ENCODE measurements around the gene NR5A2.

DNA sequence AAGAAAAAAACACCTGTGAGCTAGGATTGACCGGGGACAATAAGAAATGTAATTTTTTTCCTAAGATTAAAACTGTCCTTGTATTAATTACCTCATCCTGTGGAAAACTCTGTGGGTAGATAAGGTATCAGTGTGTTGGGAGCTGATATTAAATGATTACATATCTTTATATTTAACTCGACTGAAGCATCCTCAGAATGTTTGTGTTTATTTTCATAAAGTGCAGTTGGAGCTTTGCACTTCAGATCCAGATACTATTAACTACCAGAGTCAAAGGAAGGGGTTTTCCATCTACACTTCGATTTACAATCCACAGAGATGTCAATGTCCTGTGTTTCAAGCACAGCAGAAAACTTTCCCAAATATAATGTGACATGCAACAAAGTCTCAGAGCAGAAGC lies 164.5 kb downstream of the NR5A2 start:
- TF ChIP-seq SIN3A (IDR thresholded peaks at IDR 0.05; ENCODE audit: borderline replicate concordance, insufficient read depth, low read length) (no peak), POLR2AphosphoS5 (IDR thresholded peaks at IDR 0.05; ENCODE audit: low read depth, low read length) (no peak), TAF1 (IDR thresholded peaks at IDR 0.05; ENCODE audit: borderline replicate concordance, insufficient read depth, low read length) (no peak), FOXP2 (optimal IDR thresholded peaks at IDR 0.05; ENCODE audit: borderline replicate concordance, extremely low read depth, extremely low read length, insufficient read depth) (no peak)
- TF ChIP-seq, protein P1, sequence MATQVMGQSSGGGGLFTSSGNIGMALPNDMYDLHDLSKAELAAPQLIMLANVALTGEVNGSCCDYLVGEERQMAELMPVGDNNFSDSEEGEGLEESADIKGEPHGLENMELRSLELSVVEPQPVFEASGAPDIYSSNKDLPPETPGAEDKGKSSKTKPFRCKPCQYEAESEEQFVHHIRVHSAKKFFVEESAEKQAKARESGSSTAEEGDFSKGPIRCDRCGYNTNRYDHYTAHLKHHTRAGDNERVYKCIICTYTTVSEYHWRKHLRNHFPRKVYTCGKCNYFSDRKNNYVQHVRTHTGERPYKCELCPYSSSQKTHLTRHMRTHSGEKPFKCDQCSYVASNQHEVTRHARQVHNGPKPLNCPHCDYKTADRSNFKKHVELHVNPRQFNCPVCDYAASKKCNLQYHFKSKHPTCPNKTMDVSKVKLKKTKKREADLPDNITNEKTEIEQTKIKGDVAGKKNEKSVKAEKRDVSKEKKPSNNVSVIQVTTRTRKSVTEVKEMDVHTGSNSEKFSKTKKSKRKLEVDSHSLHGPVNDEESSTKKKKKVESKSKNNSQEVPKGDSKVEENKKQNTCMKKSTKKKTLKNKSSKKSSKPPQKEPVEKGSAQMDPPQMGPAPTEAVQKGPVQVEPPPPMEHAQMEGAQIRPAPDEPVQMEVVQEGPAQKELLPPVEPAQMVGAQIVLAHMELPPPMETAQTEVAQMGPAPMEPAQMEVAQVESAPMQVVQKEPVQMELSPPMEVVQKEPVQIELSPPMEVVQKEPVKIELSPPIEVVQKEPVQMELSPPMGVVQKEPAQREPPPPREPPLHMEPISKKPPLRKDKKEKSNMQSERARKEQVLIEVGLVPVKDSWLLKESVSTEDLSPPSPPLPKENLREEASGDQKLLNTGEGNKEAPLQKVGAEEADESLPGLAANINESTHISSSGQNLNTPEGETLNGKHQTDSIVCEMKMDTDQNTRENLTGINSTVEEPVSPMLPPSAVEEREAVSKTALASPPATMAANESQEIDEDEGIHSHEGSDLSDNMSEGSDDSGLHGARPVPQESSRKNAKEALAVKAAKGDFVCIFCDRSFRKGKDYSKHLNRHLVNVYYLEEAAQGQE (IDR thresholded peaks at IDR 0.05; ENCODE audit: insufficient read depth in 1 of 2, low read depth in 2 of 2, low read length in 2 of 2), result no peak

Data from PFSK-1 (cell line).